C4-2B (cell line): Measurements from ENCODE around the gene MAN1A1.

Experiments used
- ZFX ChIP-seq: fragments of 450-650 bp; IDR thresholded peaks from 2 replicates; pipeline ENCODE4 v1.6.1; 2017
- TF ChIP-seq, protein P1 (sequence below): fragments of 450-650 bp; conservative IDR thresholded peaks from 2 replicates; pipeline ENCODE4 v1.5.1; 2017; ENCODE audit warnings: mild to moderate bottlenecking

DNA sequence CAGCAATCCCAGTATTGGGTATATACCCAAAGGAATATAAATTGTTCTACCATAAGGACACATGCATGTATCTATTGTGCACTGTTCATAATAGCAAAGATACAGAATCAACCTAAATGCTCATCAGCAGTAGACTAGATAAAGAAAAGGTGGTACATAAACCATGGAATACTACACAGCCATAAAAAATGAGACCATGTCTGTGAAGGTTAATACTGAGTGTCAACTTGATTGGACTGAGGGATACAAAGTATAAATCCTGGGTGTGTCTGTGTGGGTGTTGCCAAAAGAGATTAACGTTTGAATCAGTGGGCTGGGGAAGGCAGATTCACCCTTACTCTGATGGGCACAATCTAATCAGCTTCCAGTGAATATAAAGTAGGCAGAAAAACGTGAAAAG, 86.9 kb downstream of the MAN1A1 start:
- TF ChIP-seq, protein P1, sequence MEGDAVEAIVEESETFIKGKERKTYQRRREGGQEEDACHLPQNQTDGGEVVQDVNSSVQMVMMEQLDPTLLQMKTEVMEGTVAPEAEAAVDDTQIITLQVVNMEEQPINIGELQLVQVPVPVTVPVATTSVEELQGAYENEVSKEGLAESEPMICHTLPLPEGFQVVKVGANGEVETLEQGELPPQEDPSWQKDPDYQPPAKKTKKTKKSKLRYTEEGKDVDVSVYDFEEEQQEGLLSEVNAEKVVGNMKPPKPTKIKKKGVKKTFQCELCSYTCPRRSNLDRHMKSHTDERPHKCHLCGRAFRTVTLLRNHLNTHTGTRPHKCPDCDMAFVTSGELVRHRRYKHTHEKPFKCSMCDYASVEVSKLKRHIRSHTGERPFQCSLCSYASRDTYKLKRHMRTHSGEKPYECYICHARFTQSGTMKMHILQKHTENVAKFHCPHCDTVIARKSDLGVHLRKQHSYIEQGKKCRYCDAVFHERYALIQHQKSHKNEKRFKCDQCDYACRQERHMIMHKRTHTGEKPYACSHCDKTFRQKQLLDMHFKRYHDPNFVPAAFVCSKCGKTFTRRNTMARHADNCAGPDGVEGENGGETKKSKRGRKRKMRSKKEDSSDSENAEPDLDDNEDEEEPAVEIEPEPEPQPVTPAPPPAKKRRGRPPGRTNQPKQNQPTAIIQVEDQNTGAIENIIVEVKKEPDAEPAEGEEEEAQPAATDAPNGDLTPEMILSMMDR, result no peak
- TF ChIP-seq ZFX, result no peak
